Esophagus squamous epithelium (tissue), 5 donors: ENCODE results near the gene RET. TPM values are rescaled to one million over a fixed set of nuclear protein-coding genes. Genes with fewer than 3 reads are reported as not detected.

Source experiments
- DNase-seq: peaks from one replicate; lab custom pipeline; 2025; lab: John Stamatoyannopoulos, UW
- H3K27ac ChIP-seq, 4 donors: fragments of 200-600 bp; sonication (generic); one replicate each; pipeline ENCODE4 v1.5.1; 2016 to 2019; ENCODE audit warnings: mild to moderate bottlenecking in 1 of 4
- H3K27me3 ChIP-seq, 4 donors: fragments of 200-600 bp; sonication (generic); 1 replicate in 3 of 4; 2 replicates in 1 of 4; pipeline versions ENCODE4 v1.5.1 to v1.6.0; 2017 to 2021; ENCODE audit warnings: antibody characterized with exemption in 1 of 4
- H3K36me3 ChIP-seq, 3 donors: fragments of 200-600 bp; sonication (generic); one replicate each; pipeline ENCODE4 v1.5.1; 2016 to 2019
- H3K4me1 ChIP-seq, 3 donors: fragments of 200-600 bp; sonication (generic); one replicate each; pipeline ENCODE4 v1.5.1; 2017 to 2019
- H3K4me3 ChIP-seq, 4 donors: fragments of 200-600 bp; sonication (generic); 1 replicate in 3 of 4; 2 replicates in 1 of 4; pipeline ENCODE4 v1.5.1; 2016 to 2019; ENCODE audit warnings: mild to moderate bottlenecking in 2 of 4, moderate library complexity in 1 of 4
- H3K9me3 ChIP-seq, 3 donors: fragments of 200-600 bp; sonication (generic); one replicate each; pipeline ENCODE4 v1.5.1; 2016 to 2019
- CTCF ChIP-seq, 6 experiments: fragments of 450-650 bp in 4 of 6; fragments of 200-600 bp in 2 of 6; sonication (generic) in 2 of 6; IDR thresholded peaks; one replicate each; pipeline ENCODE4 v1.5.1; 2016 to 2019; ENCODE audit warnings: antibody characterized with exemption in 6 of 6, mild to moderate bottlenecking in 4 of 6, moderate library complexity in 4 of 6
- POLR2A ChIP-seq, 4 donors: fragments of 450-650 bp; IDR thresholded peaks; one replicate each; pipeline ENCODE4 v1.6.1; 2017; ENCODE audit warnings: antibody characterized with exemption in 4 of 4, mild to moderate bottlenecking in 4 of 4, moderate library complexity in 3 of 4
- WGBS, 2 donors: methylation state at CpG; one replicate each; pipeline ENCODE4 v1.1.5; 2018; 5-methylcytosine and 5-hydroxymethylcytosine counted together
- intact Hi-C: fragments of 100-400 bp; cut with DNase I; formaldehyde crosslinking; loops from one replicate; pipeline ENCODE4 v1.15.0; 2022
- total RNA-seq, 4 donors: library from RNA; depleted of rRNA; stranded (reverse); fragments of >200 nt; gene quantifications; one replicate each; pipeline ENCODE4 v1.1.0, GENCODE V29; 2016
- donor health status: DM: yes; HTN: yes; CAD: no.

RET gene
- total RNA-seq, 4 donors from 2014 or later = 0.04 to 0.19 (median 0.11) TPM

DNA sequence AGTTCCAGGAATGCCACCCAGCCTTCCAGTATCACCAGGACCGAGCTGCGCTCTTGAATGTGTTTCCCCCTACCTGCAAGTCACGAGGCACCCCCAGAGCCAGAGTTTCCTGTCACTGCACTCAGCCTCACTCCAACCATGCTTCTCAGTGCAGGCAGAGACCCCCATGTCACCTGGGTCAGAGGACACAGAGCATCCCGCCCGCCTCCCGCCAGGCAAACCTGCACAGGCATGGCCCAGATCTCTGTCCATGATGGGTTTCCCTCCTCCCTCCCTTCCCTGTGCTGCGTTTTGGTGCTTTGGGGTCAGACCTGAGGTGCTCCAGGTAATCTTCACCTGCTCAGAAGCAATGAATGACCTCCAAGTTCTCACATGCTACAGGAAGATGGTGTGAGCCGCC lies 3.1 kb upstream of the RET start:
- Histone ChIP-seq H3K36me3 (no peaks in the 10 kb centered on the region), H3K4me3 (no peak overlapping the region), H3K27ac (no peak overlapping the region), H3K4me1 (peaks cover 7 to 31% (median 17%) of the 10 kb centered on the region in 3 donors), H3K9me3 (no peaks in the 10 kb centered on the region), H3K27me3 (peaks cover 0 to 83% (median 0%) of the 10 kb centered on the region in 4 donors)
- 50 to 81% methylated on average over 2 to 6 of the region's 8 CpGs for WGBS, 2 donors
- DNase-seq = no peak
- no peak for TF ChIP-seq CTCF (IDR thresholded peaks at IDR 0.05)
- TF ChIP-seq POLR2A (IDR thresholded peaks at IDR 0.05) = no peak
- intact Hi-C loops = no loop called here

- H3K27me3 ChIP-seq = peaks cover 0 to 84% (median 0%) of the 10 kb centered on the region in 4 donors
These were observed 2.5 kb upstream of the RET start for GRCh38 chr10:43074409-43074808.

GRCh38 chr10:43074827-43075611 lies 1.9 kb upstream of the RET start:
- H3K27ac ChIP-seq = no peak overlapping the region
- H3K4me3 ChIP-seq = no peak overlapping the region
- TF ChIP-seq CTCF (IDR thresholded peaks at IDR 0.05) (no peak), POLR2A (IDR thresholded peaks at IDR 0.05) (no peak)
- peaks cover 7 to 31% (median 17%) of the 10 kb centered on the region in 3 donors for H3K4me1 ChIP-seq
- WGBS, 2 donors = 93 to 100% methylated on average over 3 to 8 of the region's 12 CpGs
- intact Hi-C loops = no loop called here
- no peaks in the 10 kb centered on the region for H3K9me3 ChIP-seq
- peaks cover 0 to 91% (median 0%) of the 10 kb centered on the region in 4 donors for H3K27me3 ChIP-seq
- DNase-seq = no peak
- no peaks in the 10 kb centered on the region for H3K36me3 ChIP-seq

More at GRCh38 chr10:43074409-43074808, 2.5 kb upstream of the RET start:
- Histone ChIP-seq H3K9me3 (no peaks in the 10 kb centered on the region), H3K36me3 (no peaks in the 10 kb centered on the region), H3K27ac (no peak overlapping the region), H3K4me3 (no peak overlapping the region), H3K4me1 (peaks cover 7 to 31% (median 17%) of the 10 kb centered on the region in 3 donors)
- intact Hi-C loops = no loop called here
- WGBS, 2 donors = 80% methylated on average over 3 of the region's 5 CpGs; no CpG with 5 or more reads in 1 of the 2 donors
- DNase-seq = no peak
- TF ChIP-seq POLR2A (IDR thresholded peaks at IDR 0.05) (no peak), CTCF (IDR thresholded peaks at IDR 0.05) (no peak)

DNA sequence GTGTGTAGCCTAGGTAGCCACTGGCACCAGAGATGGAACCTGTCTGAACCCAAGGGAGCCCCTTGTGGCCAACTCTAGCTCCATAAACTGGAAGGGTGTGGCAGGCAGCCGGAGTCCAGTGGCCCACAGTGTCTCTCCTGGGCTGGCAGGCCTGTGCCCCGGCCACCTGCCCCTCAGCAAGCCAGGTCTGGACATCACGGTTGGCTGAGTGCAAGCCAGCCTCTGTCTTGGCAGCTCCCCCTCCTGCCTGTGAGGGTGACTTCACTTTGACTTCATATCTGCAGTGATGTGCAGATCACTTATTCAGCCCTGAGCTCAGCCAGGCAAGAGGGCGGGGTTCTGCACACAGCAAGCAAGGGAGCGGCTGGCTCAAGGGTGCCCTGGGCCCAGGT lies 1.3 kb upstream of the RET start:
- Histone ChIP-seq H3K27me3 (peaks cover 0 to 93% (median 0%) of the 10 kb centered on the region in 4 donors), H3K4me3 (no peak overlapping the region), H3K9me3 (no peaks in the 10 kb centered on the region), H3K36me3 (no peaks in the 10 kb centered on the region), H3K4me1 (peaks cover 7 to 31% (median 17%) of the 10 kb centered on the region in 3 donors), H3K27ac (no peak overlapping the region)
- TF ChIP-seq CTCF (IDR thresholded peaks at IDR 0.05) (peak in 1 of 6 experiments; percentile 20), POLR2A (IDR thresholded peaks at IDR 0.05) (no peak)
- intact Hi-C loops = no loop called here
- no peak for DNase-seq
- WGBS, 2 donors = 43 to 59% methylated on average over 2 of the region's 5 CpGs

DNA sequence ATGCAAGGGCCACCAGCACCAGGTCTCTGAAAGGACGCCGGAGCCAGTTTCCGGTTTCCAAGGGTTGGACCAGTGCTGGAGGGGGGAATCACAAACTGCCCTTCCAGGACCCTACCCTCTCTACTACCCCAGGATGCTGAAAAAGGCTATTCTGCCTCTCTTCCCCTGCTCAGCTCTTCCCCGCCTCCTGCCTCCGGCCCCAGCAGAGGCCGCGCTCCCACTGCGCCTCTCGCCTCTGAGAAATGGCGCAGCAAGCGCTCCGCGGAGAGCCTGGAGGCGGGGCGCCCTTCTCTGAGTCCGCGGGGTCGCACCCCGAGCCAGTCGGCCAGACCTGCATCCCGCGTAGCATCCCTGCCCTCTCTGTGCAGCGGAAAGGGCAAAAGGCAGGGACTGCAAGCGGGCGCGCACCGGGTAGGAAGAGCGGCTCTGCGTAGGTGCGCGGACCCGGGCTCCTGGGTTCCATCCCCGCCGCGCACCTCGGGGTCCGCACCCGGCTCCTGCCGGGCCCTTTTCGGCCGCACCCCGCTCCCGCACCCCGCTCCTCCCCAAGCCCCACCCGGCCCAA lies 476 bp upstream of the RET start:
- DNase-seq = no peak
- WGBS, 2 donors = 4 to 10% methylated on average over 2 to 11 of the region's 45 CpGs
- intact Hi-C loops = no loop called here
- no peak overlapping the region for H3K27ac ChIP-seq
- H3K4me3 ChIP-seq = peak overlapping the region; percentile 33 to 68 (median 46)
- peaks cover 7 to 31% (median 17%) of the 10 kb centered on the region in 3 donors for H3K4me1 ChIP-seq
- TF ChIP-seq CTCF (IDR thresholded peaks at IDR 0.05) (no peak), POLR2A (IDR thresholded peaks at IDR 0.05) (no peak)
- H3K36me3 ChIP-seq = no peaks in the 10 kb centered on the region
- H3K27me3 ChIP-seq = peaks cover 0 to 96% (median 0%) of the 10 kb centered on the region in 4 donors
- H3K9me3 ChIP-seq = no peaks in the 10 kb centered on the region
